ENCODE measurements around the gene HSPA1L.

DNA sequence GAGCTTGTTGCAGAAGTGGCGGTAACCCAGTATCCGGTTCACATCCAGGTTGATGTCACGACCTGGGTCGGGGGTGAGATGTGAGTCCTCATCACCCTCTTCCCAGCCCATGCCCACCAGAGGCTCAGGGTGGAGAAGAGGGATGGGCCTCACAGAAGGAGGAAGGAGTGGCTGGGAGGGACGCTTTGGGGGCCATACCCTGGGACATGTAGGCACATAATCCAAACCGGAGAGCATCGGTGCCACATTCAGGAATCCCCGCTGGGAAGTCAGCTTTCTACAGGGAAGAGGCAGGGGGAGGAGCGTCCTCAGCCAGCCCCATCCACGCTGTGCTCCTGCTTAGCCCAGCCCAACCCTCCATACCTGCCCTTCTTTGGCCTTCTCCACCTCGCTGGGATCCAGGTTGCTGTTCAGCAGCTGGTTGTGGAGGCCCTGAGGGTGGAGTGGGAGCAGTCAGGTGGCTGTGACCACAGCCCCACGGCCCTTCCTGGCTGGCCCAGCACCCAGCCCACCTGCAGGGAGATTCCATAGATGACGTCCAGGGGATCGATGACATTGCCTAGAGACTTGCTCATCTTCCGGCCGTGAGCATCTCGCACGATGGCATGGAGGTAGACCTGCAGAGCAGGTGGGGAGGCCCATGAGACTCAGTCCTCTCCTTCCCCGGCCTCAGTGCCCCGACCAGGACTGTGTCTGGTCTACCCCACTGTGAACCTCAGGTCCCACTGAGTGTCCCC lies 34.4 kb downstream of the HSPA1L start:
- TF ChIP-seq CTCF (IDR thresholded peaks at IDR 0.05; ENCODE audit: insufficient read depth, low read depth, low read length) = no peak
- TF ChIP-seq EZH2 (IDR thresholded peaks at IDR 0.05; ENCODE audit: insufficient read depth, low read length) = no peak

Measured in astrocyte (in vitro differentiated cells and primary cell).